Panc1 (cell line): ENCODE data around the gene FTSJ1. TPM values are rescaled to one million over a fixed set of nuclear protein-coding genes. Genes with fewer than 3 reads are reported as not detected.

Experiments used
- ATAC-seq: fragments of 200-7000 bp; cut with Tn5 transposase; 2 replicates; pipeline ENCODE4 v1.9.1; 2020; ENCODE audit warnings: mild to moderate bottlenecking, moderate library complexity
- BruUV-seq: library from RNA; stranded (reverse); fragments of 400-500 nt; replicated peaks from 2 replicates; lab custom pipeline; 2021; lab: Mats Ljungman, UMichigan
- CTCF ChIA-PET: fragments of 300-600 bp; sonication (Branson Sonifier 250); formaldehyde crosslinking; loops from one replicate; lab custom pipeline; 2022; ENCODE audit warnings: antibody characterized with exemption; lab: Charles Lee
- POLR2A ChIA-PET: fragments of 300-600 bp; sonication (Branson Sonifier 250); formaldehyde crosslinking; loops from one replicate; lab custom pipeline; 2022; ENCODE audit warnings: antibody characterized with exemption; lab: Charles Lee
- DNase-seq: peaks from one replicate; pipeline ENCODE4 v3.0.0-alpha.2; 2010; ENCODE audit warnings: low read depth, low spot score
- H3K27ac ChIP-seq: 2 replicates; pipeline ENCODE4 v1.5.1; 2011; ENCODE audit warnings: mild to moderate bottlenecking, low read length, inconsistent platforms
- H3K27me3 ChIP-seq: fragments of 200-500 bp; sonication (Bioruptor generic); 2 replicates; pipeline ENCODE4 v1.6.0; 2014; ENCODE audit warnings: low read length, inconsistent platforms; ENCODE audit not compliant: control insufficient read depth, insufficient read depth
- H3K36me3 ChIP-seq: fragments of 200-500 bp; sonication (Bioruptor generic); 2 replicates; pipeline ENCODE4 v1.5.1; 2014; ENCODE audit warnings: inconsistent platforms, mild to moderate bottlenecking, low read length, moderate library complexity; ENCODE audit not compliant: control insufficient read depth, insufficient read depth
- H3K4me1 ChIP-seq: 2 replicates; pipeline ENCODE4 v1.5.1; 2011; ENCODE audit warnings: inconsistent platforms, mild to moderate bottlenecking, low read length, moderate library complexity; ENCODE audit not compliant: control insufficient read depth, insufficient read depth
- H3K4me3 ChIP-seq, 2 experiments: 2 replicates each; pipeline ENCODE4 v1.5.1; 2011 to 2012; ENCODE audit warnings: low read depth in 2 of 2, low read length in 2 of 2, mild to moderate bottlenecking in 2 of 2, inconsistent platforms in 1 of 2, moderate library complexity in 1 of 2
- H3K9me3 ChIP-seq: fragments of 200-500 bp; sonication (Bioruptor generic); 2 replicates; pipeline ENCODE4 v1.5.1; 2014; ENCODE audit warnings: low read depth, mild to moderate bottlenecking, inconsistent platforms, low read length, moderate library complexity; ENCODE audit not compliant: control insufficient read depth, insufficient read depth
- CTCF ChIP-seq: fragments of 450-650 bp; IDR thresholded peaks from 2 replicates; pipeline ENCODE4 v1.5.1; 2017; ENCODE audit warnings: mild to moderate bottlenecking
- POLR2AphosphoS5 ChIP-seq: IDR thresholded peaks from 2 replicates; pipeline ENCODE4 v1.6.1; 2012; ENCODE audit warnings: mild to moderate bottlenecking, low read depth, low read length, moderate library complexity
- REST ChIP-seq, 2 experiments: IDR thresholded peaks; 2 replicates each; pipeline ENCODE4 v1.6.1; 2011 to 2012; ENCODE audit warnings: low read depth in 2 of 2, control low read depth in 1 of 2, low read length in 1 of 2, mild to moderate bottlenecking in 1 of 2, moderate library complexity in 1 of 2; ENCODE audit not compliant: insufficient read depth in 1 of 2
- SIN3A ChIP-seq: IDR thresholded peaks from 2 replicates; pipeline ENCODE4 v1.6.1; 2012; ENCODE audit warnings: low read depth, mild to moderate bottlenecking, low read length, moderate library complexity, borderline replicate concordance; ENCODE audit not compliant: insufficient read depth
- TCF7L2 ChIP-seq: IDR thresholded peaks from 2 replicates; pipeline ENCODE4 v1.6.1; 2011; ENCODE audit warnings: mild to moderate bottlenecking, low read depth, low read length, inconsistent platforms
- in situ Hi-C: cut with HindIII; loops from 2 replicates; pipeline ENCODE4 v1.10.0; 2016; ENCODE audit warnings: low sequenced_read_pairs, low pct_unique_long_range_greater_than_20kb
- intact Hi-C: fragments of 100-400 bp; cut with micrococcal nuclease; formaldehyde crosslinking; loops from one replicate; pipeline ENCODE4 v1.10.0; 2022; ENCODE audit not compliant: unreplicated experiment
- total RNA-seq: library from RNA; stranded (reverse); gene quantifications from one replicate; pipeline ENCODE4 v1.2.1, GENCODE V29; 2021; ENCODE audit not compliant: unreplicated experiment

Gene FTSJ1
- total RNA-seq, 1 experiment from 2014 or later = 43.1 TPM

GRCh38 chrX:48472851-48473703, 2.9 kb upstream of the FTSJ1 start:
- no peak for TF ChIP-seq POLR2AphosphoS5
- no peak for TF ChIP-seq SIN3A
- no peak for TF ChIP-seq CTCF
- no peak for TF ChIP-seq TCF7L2
- TF ChIP-seq REST (IDR thresholded peaks at IDR 0.05; ENCODE audit: insufficient read depth in 1 of 2, low read depth in 2 of 2, low read length in 1 of 2) = no peak
- no peak overlapping the region for H3K27ac ChIP-seq
- H3K4me1 ChIP-seq = peaks cover 5% of the 10 kb centered on the region
- in situ Hi-C loops (no loop called here), intact Hi-C loops (no loop called here)
- H3K27me3 ChIP-seq = no peaks in the 10 kb centered on the region
- no TSS peak for BruUV-seq
- POLR2A ChIA-PET = no interaction called here
- no peaks in the 10 kb centered on the region for H3K36me3 ChIP-seq
- CTCF ChIA-PET = no interaction called here
- DNase-seq = no peak
- ATAC-seq = no peak
- no peaks in the 10 kb centered on the region for H3K9me3 ChIP-seq
- H3K4me3 ChIP-seq = no peak overlapping the region

GRCh38 chrX:48473704-48473990, 2.4 kb upstream of the FTSJ1 start:
- Histone ChIP-seq H3K4me1 (peaks cover 5% of the 10 kb centered on the region), H3K36me3 (no peaks in the 10 kb centered on the region), H3K4me3 (no peak overlapping the region), H3K9me3 (no peaks in the 10 kb centered on the region), H3K27ac (no peak overlapping the region), H3K27me3 (no peaks in the 10 kb centered on the region)
- ChIA-PET POLR2A (no interaction called here), CTCF (no interaction called here)
- TF ChIP-seq CTCF (no peak), POLR2AphosphoS5 (no peak), SIN3A (no peak), TCF7L2 (no peak), REST (IDR thresholded peaks at IDR 0.05; ENCODE audit: insufficient read depth in 1 of 2, low read depth in 2 of 2, low read length in 1 of 2) (no peak)
- ATAC-seq (no peak), DNase-seq (no peak)
- no TSS peak for BruUV-seq
- in situ Hi-C loops (no loop called here), intact Hi-C loops (no loop called here)
